Psoas muscle (tissue), 8 donors: Measurements from ENCODE around the gene GFAP. TPM values are rescaled to one million over a fixed set of nuclear protein-coding genes. Genes with fewer than 3 reads are reported as not detected.

Experiments used
- ATAC-seq, 4 donors: fragments of 200-7000 bp; cut with Tn5 transposase; one replicate each; pipeline ENCODE4 v1.9.1; 2020; ENCODE audit warnings: moderate library complexity in 3 of 4, mild to moderate bottlenecking in 2 of 4
- DNase-seq, 2 donors: peaks; one replicate each; pipeline ENCODE4 v3.0.0-alpha.2; 2020
- H3K27ac ChIP-seq: fragments of 200-600 bp; one replicate; pipeline ENCODE4 v1.8.0; 2022
- H3K27me3 ChIP-seq, 3 donors: fragments of 200-600 bp in 1 of 3; one replicate each; pipeline versions ENCODE4 v1.6.1 to v1.8.0; 2013 to 2022; ENCODE audit warnings: low read length in 2 of 3, mild to moderate bottlenecking in 2 of 3, moderate library complexity in 1 of 3; ENCODE audit not compliant: insufficient read depth in 3 of 3
- H3K36me3 ChIP-seq, 2 donors: fragments of 200-600 bp in 1 of 2; one replicate each; pipeline versions ENCODE4 v1.6.1 to v1.8.0; 2013 to 2022; ENCODE audit warnings: low read depth in 1 of 2, mild to moderate bottlenecking in 1 of 2, moderate library complexity in 1 of 2; ENCODE audit not compliant: insufficient read depth in 1 of 2
- H3K4me1 ChIP-seq: fragments of 200-600 bp; one replicate; pipeline ENCODE4 v1.8.0; 2022
- H3K4me3 ChIP-seq: fragments of 200-600 bp; one replicate; pipeline ENCODE4 v1.8.0; 2022; ENCODE audit warnings: mild to moderate bottlenecking
- H3K9me3 ChIP-seq: fragments of 200-600 bp; one replicate; pipeline ENCODE4 v1.8.0; 2022
- WGBS, 3 donors: extraction: QIAGEN DNeasy Blood & Tissue Kit; methylation state at CpG; one replicate each; pipeline versions ENCODE4 v1.1.6 to v1.1.7; 2013; 5-methylcytosine and 5-hydroxymethylcytosine counted together
- intact Hi-C, 2 donors: fragments of 100-400 bp; cut with DNase I; formaldehyde crosslinking; loops; one replicate each; pipeline versions ENCODE4 v1.11.0 to v1.14.2; 2022
- long read RNA-seq, 2 donors: library from polyadenylated mRNA; unstranded; transcript quantifications; one replicate each; pipeline ENCODE4 v2.0.0, GENCODE V29; 2021
- polyA plus RNA-seq, 3 donors: library from polyadenylated mRNA; stranded (reverse); fragments of 200-250 nt; gene quantifications; one replicate each; pipeline ENCODE4 v1.2.3, GENCODE V29; 2013
- total RNA-seq, 4 donors: library from RNA; stranded (reverse); fragmentation: NEBNext Ultra II Directional in 2 of 4; extraction: Animal tissue kit (Norgen Biotek cat#: 25700) in 2 of 4; gene quantifications; one replicate each; pipeline versions ENCODE4 v1.2.1 to v1.2.4, GENCODE V29; 2021 to 2023
- TF ChIP-seq, protein P1 (sequence below): fragments of 200-600 bp; IDR thresholded peaks from one replicate; pipeline ENCODE4 v1.8.0; 2022; ENCODE audit warnings: antibody characterized with exemption
- donor health status: healthy with polysubstance abuse.
- donor health status: DM: no; HTN: no; CAD: no; lungs with moderate emphysema.
- donor health status: Bipolar disorder and iron deficiency.
- donor health status: healthy.
- donor health status: DM: yes; HTN: yes; CAD: no.
- donor health status: DM: no; HTN: no; CAD: no.
- donor health status: DM: no; HTN: no; CAD: no.
- donor health status: DM: yes; HTN: yes; CAD: no.

GFAP gene
- total RNA-seq (under 1 TPM in 1 of 4 donors, not detected in 3; 0.54 TPM), polyA plus RNA-seq (under 1 TPM; 0.11 to 0.52 (median 0.34) TPM)
- long read RNA-seq, donor 1 = 0 reads
- long read RNA-seq, donor 2 = 0 reads

DNA sequence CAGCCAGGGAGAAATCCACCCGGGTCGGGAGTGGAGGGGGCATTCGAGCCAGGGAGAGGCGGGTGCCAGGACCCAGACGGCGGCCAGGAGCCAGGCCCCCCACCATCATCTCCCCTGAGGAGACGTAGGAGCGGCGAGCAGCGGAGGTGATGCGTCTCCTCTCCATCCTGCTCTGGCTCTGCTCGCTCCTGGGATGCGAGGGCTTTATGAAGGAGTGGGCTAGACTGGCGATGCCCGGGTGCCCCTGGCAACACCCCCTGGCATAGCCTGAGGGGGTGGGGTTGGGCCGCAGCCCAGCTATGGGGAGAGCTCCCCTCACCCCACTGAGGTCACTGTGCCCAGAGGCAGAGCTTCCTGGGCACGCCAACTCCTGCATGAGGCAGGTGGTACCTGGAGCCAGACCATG, at the start of gene GFAP:
GFAP (minus strand) TSS at position 180 of the 406 bp plus-strand sequence; CDS start at position 166, 14 bp downstream.
- Histone ChIP-seq H3K27ac (no peak within 1 kb of the TSS), H3K4me3 (no peak within 1 kb of the TSS), H3K9me3 (no peaks in the 10 kb centered on the region), H3K36me3 (no peaks in the 10 kb centered on the region), H3K4me1 (no peaks in the 10 kb centered on the region), H3K27me3 (peaks cover 0 to 29% (median 5%) of the 10 kb centered on the region in 3 donors)
- TF ChIP-seq, protein P1, sequence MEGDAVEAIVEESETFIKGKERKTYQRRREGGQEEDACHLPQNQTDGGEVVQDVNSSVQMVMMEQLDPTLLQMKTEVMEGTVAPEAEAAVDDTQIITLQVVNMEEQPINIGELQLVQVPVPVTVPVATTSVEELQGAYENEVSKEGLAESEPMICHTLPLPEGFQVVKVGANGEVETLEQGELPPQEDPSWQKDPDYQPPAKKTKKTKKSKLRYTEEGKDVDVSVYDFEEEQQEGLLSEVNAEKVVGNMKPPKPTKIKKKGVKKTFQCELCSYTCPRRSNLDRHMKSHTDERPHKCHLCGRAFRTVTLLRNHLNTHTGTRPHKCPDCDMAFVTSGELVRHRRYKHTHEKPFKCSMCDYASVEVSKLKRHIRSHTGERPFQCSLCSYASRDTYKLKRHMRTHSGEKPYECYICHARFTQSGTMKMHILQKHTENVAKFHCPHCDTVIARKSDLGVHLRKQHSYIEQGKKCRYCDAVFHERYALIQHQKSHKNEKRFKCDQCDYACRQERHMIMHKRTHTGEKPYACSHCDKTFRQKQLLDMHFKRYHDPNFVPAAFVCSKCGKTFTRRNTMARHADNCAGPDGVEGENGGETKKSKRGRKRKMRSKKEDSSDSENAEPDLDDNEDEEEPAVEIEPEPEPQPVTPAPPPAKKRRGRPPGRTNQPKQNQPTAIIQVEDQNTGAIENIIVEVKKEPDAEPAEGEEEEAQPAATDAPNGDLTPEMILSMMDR = no peak
- intact Hi-C loops = loop anchor here in 1 of 2 donors (10.0 kb wide), 1 partner anchor 279 kb away; no protein-coding TSS in a partner anchor
- ATAC-seq (no peak), DNase-seq (no peak)
- 45 to 49% (median 48%) methylated on average over 14 to 17 of the region's 17 CpGs for WGBS, 3 donors

DNA sequence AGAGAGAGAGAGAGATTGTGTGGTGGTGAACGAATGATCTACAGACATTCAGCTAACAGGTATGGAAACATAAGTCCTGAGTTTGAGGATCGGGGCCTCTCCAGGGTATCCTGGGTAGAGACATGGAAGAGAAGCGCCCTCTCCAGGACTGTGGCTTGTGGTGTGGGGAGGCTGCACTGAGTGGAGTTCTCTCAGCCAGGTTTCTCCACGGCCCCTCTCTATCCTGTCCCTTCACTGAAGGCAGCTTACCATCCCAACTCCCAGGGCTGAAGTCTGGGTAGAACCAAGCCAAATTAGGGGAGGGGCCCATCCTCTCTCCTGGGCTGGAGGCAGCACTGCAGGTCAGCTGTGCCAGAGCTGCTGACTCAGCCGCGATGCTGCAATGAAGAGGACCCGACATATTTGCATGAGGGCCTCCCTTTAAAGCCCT, 46.6 kb upstream of the GFAP start:
- ATAC-seq (no peak), DNase-seq (no peak)
- TF ChIP-seq, protein P1 = no peak
- Histone ChIP-seq H3K9me3 (no peaks in the 10 kb centered on the region), H3K27ac (no peak overlapping the region), H3K27me3 (peaks cover 0 to 83% (median 11%) of the 10 kb centered on the region in 3 donors), H3K4me1 (no peaks in the 10 kb centered on the region), H3K4me3 (no peak overlapping the region), H3K36me3 (no peaks in the 10 kb centered on the region)
- 68 to 78% (median 73%) methylated on average over 7 of the region's 7 CpGs for WGBS, 3 donors
- intact Hi-C loops = no loop called here

DNA sequence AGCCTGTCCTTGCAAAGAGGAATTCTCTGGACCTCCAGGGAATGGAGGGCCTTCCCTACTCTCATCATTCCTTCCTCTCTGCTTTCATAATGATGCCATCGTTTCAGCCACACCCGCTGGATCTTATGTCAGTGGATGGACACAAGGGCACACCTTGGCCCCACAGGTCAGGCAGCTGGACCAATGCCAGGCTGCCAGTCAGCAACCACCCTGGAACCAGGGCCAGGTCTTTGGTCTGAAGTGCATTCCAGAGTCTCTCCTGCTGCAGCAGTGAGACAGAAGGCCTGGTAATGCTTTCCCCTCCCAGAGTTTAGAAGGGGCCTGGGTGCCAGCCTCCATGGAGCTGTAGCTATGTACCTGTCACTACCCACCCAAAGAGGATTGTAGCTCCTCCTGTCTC, 45.4 kb upstream of the GFAP start:
- WGBS, 3 donors = 54 to 61% (median 56%) methylated on average over 2 of the region's 2 CpGs
- no peak overlapping the region for H3K4me3 ChIP-seq
- TF ChIP-seq, protein P1 = no peak

DNA sequence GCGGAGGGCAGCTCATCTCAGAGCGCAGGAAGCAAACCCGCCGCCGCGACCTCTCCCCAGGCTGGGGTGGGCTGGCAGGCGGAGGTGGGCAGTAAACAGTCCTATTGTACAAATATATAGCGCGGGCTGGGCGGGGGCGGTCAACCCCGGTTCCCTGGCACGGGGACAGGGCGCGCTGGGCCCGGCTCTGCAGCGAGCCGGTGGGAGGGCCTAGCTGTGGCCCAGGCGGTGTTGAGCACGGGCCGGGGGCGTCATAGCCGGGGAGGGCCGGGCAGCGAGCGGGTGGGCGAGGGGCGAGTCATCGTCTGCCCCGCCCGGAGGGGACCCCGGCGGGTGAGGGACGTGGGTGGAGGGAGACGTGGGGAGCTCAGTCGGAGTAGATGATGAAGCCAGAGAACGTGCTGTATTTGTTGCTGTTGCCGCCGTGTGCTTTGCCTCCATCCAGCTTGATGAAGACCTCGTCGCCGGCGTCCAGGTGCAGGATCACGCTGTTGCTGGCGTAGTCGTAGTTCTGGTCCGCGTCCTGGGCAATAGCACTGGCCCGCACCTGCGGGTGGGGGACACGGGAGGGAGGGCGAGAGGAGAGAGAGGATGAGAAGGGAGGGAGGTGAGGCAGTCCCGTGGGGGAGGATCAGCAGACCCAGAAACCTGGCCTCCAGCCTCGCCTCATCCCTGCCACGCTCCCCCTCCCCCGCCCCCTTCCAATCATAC, 44.7 kb upstream of the GFAP start:
- intact Hi-C loops = loop anchor here in 1 of 2 donors (5.0 kb wide), 1 partner anchor 32 kb away; no protein-coding TSS in a partner anchor
- no peaks in the 10 kb centered on the region for H3K36me3 ChIP-seq
- peak overlapping the region; percentile 2 for H3K4me3 ChIP-seq
- ATAC-seq (peak in 1 of 4 donors; percentile 33), DNase-seq (no peak)
- H3K9me3 ChIP-seq = no peaks in the 10 kb centered on the region
- H3K4me1 ChIP-seq = no peaks in the 10 kb centered on the region
- no peak overlapping the region for H3K27ac ChIP-seq
- H3K27me3 ChIP-seq = peaks cover 0 to 64% (median 11%) of the 10 kb centered on the region in 3 donors
- WGBS, 3 donors = 14 to 15% (median 15%) methylated on average over 40 to 56 of the region's 56 CpGs
- TF ChIP-seq, protein P1 = no peak

More for the DNA sequence above, 45.4 kb upstream of the GFAP start:
- no peak for DNase-seq
- Histone ChIP-seq H3K27me3 (peaks cover 0 to 72% (median 10%) of the 10 kb centered on the region in 3 donors), H3K36me3 (no peaks in the 10 kb centered on the region), H3K9me3 (no peaks in the 10 kb centered on the region), H3K27ac (no peak overlapping the region), H3K4me1 (no peaks in the 10 kb centered on the region)
- ATAC-seq = no peak
- intact Hi-C loops = no loop called here
